ENCODE measurements around the gene M6PR. TPM values are rescaled to one million over a fixed set of nuclear protein-coding genes. Genes with fewer than 3 reads are reported as not detected.

Gene M6PR
- total and polyA plus RNA-seq, 4 experiments from 2014 or later: 226 to 502 (median 305) TPM

DNA sequence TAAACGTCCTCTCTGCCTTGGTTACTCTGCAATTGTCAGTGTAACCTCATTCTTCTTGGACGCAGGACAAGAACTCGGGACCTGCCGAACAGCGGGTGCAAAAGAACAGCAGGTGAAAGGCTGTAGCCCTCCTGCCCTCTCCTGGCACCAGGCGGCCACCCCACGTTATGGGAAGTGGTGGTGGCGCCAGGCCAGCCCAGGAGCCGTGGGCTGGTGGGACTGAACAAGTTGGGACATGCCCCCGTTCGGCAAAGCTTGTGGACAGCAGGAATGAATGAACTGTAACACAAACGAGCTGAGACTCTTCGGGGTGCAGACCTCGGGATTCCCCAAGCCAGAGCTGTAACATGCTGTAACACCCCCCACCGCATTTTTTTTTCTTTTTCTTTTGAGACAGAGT, 6.6 kb upstream of the M6PR start:
- Histone ChIP-seq H3K27ac (ENCODE audit: low read depth, low read length) (no peak overlapping the region), H3K4me3 (ENCODE audit: low read length in 2 of 2) (peak overlapping the region in 1 of 2 donors; percentile 14), H3K36me3 (ENCODE audit: insufficient read depth, low read length) (no peaks in the 10 kb centered on the region), H3K4me1 (ENCODE audit: insufficient read depth, low read length) (peaks cover 99% of the 10 kb centered on the region), H3K27me3 (ENCODE audit: insufficient read depth, low read length) (no peaks in the 10 kb centered on the region), H3K9me3 (ENCODE audit: control insufficient read depth in 1 of 2, low read length in 2 of 2) (no peaks in the 10 kb centered on the region)
- DNase-seq: no peak
- peaks cover 59 to 94% (median 81%) of the 10 kb centered on the region in 4 donors for H3K4me1 Mint-ChIP-seq
- POLR2A ChIA-PET (ENCODE audit: partially characterized antibody): interaction anchor here (3.4 to 10.1 kb wide), 2 partner anchors 36 to 74 kb away, joined by 20 to 492 read pairs; no protein-coding TSS in a partner anchor
- CTCF ChIA-PET (ENCODE audit: partially characterized antibody): interaction anchor here (1.4 to 13.9 kb wide), 2 partner anchors 73 to 93 kb away, joined by 4 to 561 read pairs; no protein-coding TSS in a partner anchor
- intact Hi-C loops (cut with micrococcal nuclease): no loop called here
- H3K36me3 Mint-ChIP-seq: peaks cover 7 to 12% of the 10 kb centered on the region in 2 donors
- H3K4me3 Mint-ChIP-seq: peak overlapping the region in 4 of 8 donors; percentile 10 to 64 (median 37)
- H3K27me3 Mint-ChIP-seq: no peaks in the 10 kb centered on the region
- H3K27ac Mint-ChIP-seq: peak overlapping the region; percentile 73 to 97 (median 82)
- H3K9me3 Mint-ChIP-seq: peaks cover 0 to 6% (median under 1%) of the 10 kb centered on the region in 8 donors

DNA sequence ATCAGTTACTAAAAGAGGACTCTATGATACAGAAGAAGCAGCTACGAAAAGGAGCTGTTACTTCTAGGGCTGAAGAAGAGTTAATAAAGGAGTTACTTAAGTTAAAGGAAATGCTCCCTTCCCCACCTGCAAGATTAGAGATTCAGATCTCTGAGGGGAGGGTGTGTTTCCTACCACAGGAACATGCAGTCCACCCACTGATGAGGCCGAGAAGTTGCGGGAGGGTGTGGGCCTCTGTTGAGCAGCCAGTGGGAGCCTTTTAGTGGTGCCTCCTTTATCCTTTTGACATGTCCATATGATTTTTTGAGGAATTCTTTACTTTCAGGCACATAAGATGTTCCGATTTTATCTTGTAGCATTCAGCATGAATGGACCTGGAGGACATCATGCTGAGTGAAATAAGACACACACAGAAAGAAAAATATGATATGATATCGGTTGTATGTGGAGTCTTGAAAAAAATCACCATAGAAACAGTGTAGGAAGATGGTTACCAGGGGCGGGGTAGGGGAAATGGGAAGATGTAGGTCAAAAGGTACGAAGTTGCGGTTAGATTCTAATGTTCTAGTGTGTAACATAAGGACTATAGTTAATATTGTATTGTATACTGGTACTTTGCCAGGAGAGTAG, 4.4 kb upstream of the M6PR start:
- H3K27me3 Mint-ChIP-seq: no peaks in the 10 kb centered on the region
- H3K36me3 ChIP-seq (ENCODE audit: insufficient read depth, low read length): no peaks in the 10 kb centered on the region
- H3K4me3 ChIP-seq (ENCODE audit: low read length in 2 of 2): peak overlapping the region; percentile 1 to 34
- peaks cover 6 to 21% of the 10 kb centered on the region in 2 donors for H3K36me3 Mint-ChIP-seq
- peaks cover 46 to 90% (median 64%) of the 10 kb centered on the region in 4 donors for H3K4me1 Mint-ChIP-seq
- no peaks in the 10 kb centered on the region for H3K27me3 ChIP-seq (ENCODE audit: insufficient read depth, low read length)
- H3K27ac ChIP-seq (ENCODE audit: low read depth, low read length): peak overlapping the region; percentile 96
- POLR2A ChIA-PET (ENCODE audit: partially characterized antibody): interaction anchor here (0.6 to 10.1 kb wide), 16 partner anchors 9 to 307 kb away, joined by 3 to 492 read pairs (median 4); partner anchors contain the start of gene KLRG1
- CTCF ChIA-PET (ENCODE audit: partially characterized antibody): interaction anchor here (0.8 to 13.9 kb wide), 5 partner anchors 34 to 272 kb away, joined by 3 to 561 read pairs (median 6); no protein-coding TSS in a partner anchor
- peak overlapping the region; percentile 87 to 99 (median 95) for H3K27ac Mint-ChIP-seq
- H3K9me3 ChIP-seq (ENCODE audit: control insufficient read depth in 1 of 2, low read length in 2 of 2): no peaks in the 10 kb centered on the region
- intact Hi-C loops (cut with micrococcal nuclease): loop anchor here (1.0 to 5.0 kb wide), 2 partner anchors 35 to 272 kb away; partner anchors contain the start of gene KLRG1
- H3K9me3 Mint-ChIP-seq: peaks cover 0 to 6% (median under 1%) of the 10 kb centered on the region in 8 donors
- peak overlapping the region; percentile 77 to 97 (median 83) for H3K4me3 Mint-ChIP-seq
- H3K4me1 ChIP-seq (ENCODE audit: insufficient read depth, low read length): peaks cover 78% of the 10 kb centered on the region
- DNase-seq: peak; percentile 88 to 93 (median 90)

- intact Hi-C loops (cut with micrococcal nuclease): loop anchor here (1.0 to 5.0 kb wide), 4 partner anchors 37 to 307 kb away; partner anchors contain the start of gene KLRG1
- Mint-ChIP-seq H3K27ac (peak overlapping the region; percentile 87 to 99 (median 95)), H3K4me3 (peak overlapping the region; percentile 86 to 97 (median 96)), H3K36me3 (peaks cover 0 to 26% of the 10 kb centered on the region in 2 donors), H3K27me3 (no peaks in the 10 kb centered on the region), H3K9me3 (peaks cover 0 to 6% (median 0%) of the 10 kb centered on the region in 8 donors), H3K4me1 (peaks cover 42 to 90% (median 62%) of the 10 kb centered on the region in 4 donors)
- ChIA-PET POLR2A (ENCODE audit: partially characterized antibody) (interaction anchor here (0.9 to 10.1 kb wide), 17 partner anchors 10 to 265 kb away, joined by 3 to 492 read pairs (median 14); partner anchors contain the start of gene PHC1), CTCF (ENCODE audit: partially characterized antibody) (interaction anchor here (0.7 to 13.9 kb wide), 18 partner anchors 8 to 408 kb away, joined by 3 to 561 read pairs (median 12); partner anchors contain the start of genes KLRG1 and PHC1)
- H3K4me1 ChIP-seq (ENCODE audit: insufficient read depth, low read length): peaks cover 77% of the 10 kb centered on the region
- peak overlapping the region; percentile 96 for H3K27ac ChIP-seq (ENCODE audit: low read depth, low read length)
- no peaks in the 10 kb centered on the region for H3K9me3 ChIP-seq (ENCODE audit: control insufficient read depth in 1 of 2, low read length in 2 of 2)
- DNase-seq: peak; percentile 35 to 67 (median 40)
- H3K36me3 ChIP-seq (ENCODE audit: insufficient read depth, low read length): no peaks in the 10 kb centered on the region
- H3K27me3 ChIP-seq (ENCODE audit: insufficient read depth, low read length): no peaks in the 10 kb centered on the region
- peak overlapping the region in 1 of 2 donors; percentile 96 for H3K4me3 ChIP-seq (ENCODE audit: low read length in 2 of 2)
Measured at GRCh38 chr12:8951744-8952143, 2.3 kb upstream of the M6PR start.

GRCh38 chr12:8950702-8951478, 1.4 kb upstream of the M6PR start:
- peak in 4 of 5 donors; percentile 65 to 79 (median 69) for DNase-seq
- Mint-ChIP-seq H3K4me3 (peak overlapping the region; percentile 86 to 97 (median 96)), H3K9me3 (peaks cover 0 to 6% (median 0%) of the 10 kb centered on the region in 8 donors), H3K36me3 (peaks cover 0 to 33% of the 10 kb centered on the region in 2 donors), H3K27me3 (no peaks in the 10 kb centered on the region), H3K4me1 (peaks cover 47 to 93% (median 65%) of the 10 kb centered on the region in 4 donors), H3K27ac (peak overlapping the region; percentile 87 to 99 (median 95))
- ChIA-PET CTCF (ENCODE audit: partially characterized antibody) (interaction anchor here (0.6 to 13.9 kb wide), 25 partner anchors 9 to 407 kb away, joined by 3 to 561 read pairs (median 6); partner anchors contain the start of genes KLRG1 and PHC1), POLR2A (ENCODE audit: partially characterized antibody) (interaction anchor here (0.5 to 10.1 kb wide), 25 partner anchors 11 to 306 kb away, joined by 3 to 492 read pairs (median 13); partner anchors contain the start of genes PHC1 and RIMKLB)
- peak overlapping the region; percentile 96 to 99 for H3K4me3 ChIP-seq (ENCODE audit: low read length in 2 of 2)
- H3K27me3 ChIP-seq (ENCODE audit: insufficient read depth, low read length): no peaks in the 10 kb centered on the region
- no peaks in the 10 kb centered on the region for H3K9me3 ChIP-seq (ENCODE audit: control insufficient read depth in 1 of 2, low read length in 2 of 2)
- H3K4me1 ChIP-seq (ENCODE audit: insufficient read depth, low read length): peaks cover 77% of the 10 kb centered on the region
- peaks cover 2% of the 10 kb centered on the region for H3K36me3 ChIP-seq (ENCODE audit: insufficient read depth, low read length)
- H3K27ac ChIP-seq (ENCODE audit: low read depth, low read length): peak overlapping the region; percentile 96
- intact Hi-C loops (cut with micrococcal nuclease): loop anchor here (1.0 to 5.0 kb wide), 7 partner anchors 38 to 306 kb away; partner anchors contain the start of gene KLRG1

GRCh38 chr12:8950221-8950527, 729 bp upstream of the M6PR start:
- H3K9me3 ChIP-seq (ENCODE audit: control insufficient read depth in 1 of 2, low read length in 2 of 2): no peaks in the 10 kb centered on the region
- H3K4me3 ChIP-seq (ENCODE audit: low read length in 2 of 2): peak overlapping the region; percentile 96 to 99
- POLR2A ChIA-PET (ENCODE audit: partially characterized antibody): interaction anchor here (0.5 to 10.1 kb wide), 27 partner anchors 11 to 758 kb away, joined by 3 to 492 read pairs (median 11); partner anchors contain the start of genes PHC1 and RIMKLB
- CTCF ChIA-PET (ENCODE audit: partially characterized antibody): interaction anchor here (0.6 to 13.9 kb wide), 32 partner anchors 9 to 406 kb away, joined by 3 to 561 read pairs (median 5); partner anchors contain the start of genes KLRG1 and PHC1
- Mint-ChIP-seq H3K27ac (peak overlapping the region; percentile 87 to 99 (median 95)), H3K9me3 (peaks cover 0 to 6% (median 0%) of the 10 kb centered on the region in 8 donors), H3K27me3 (no peaks in the 10 kb centered on the region), H3K4me3 (peak overlapping the region; percentile 86 to 97 (median 96)), H3K4me1 (peaks cover 49 to 87% (median 64%) of the 10 kb centered on the region in 4 donors), H3K36me3 (peaks cover 2 to 40% of the 10 kb centered on the region in 2 donors)
- intact Hi-C loops (cut with micrococcal nuclease): loop anchor here (1.0 to 5.0 kb wide), 6 partner anchors 39 to 305 kb away; partner anchors contain the start of gene KLRG1
- peak overlapping the region; percentile 96 for H3K27ac ChIP-seq (ENCODE audit: low read depth, low read length)
- H3K4me1 ChIP-seq (ENCODE audit: insufficient read depth, low read length): peaks cover 70% of the 10 kb centered on the region
- no peaks in the 10 kb centered on the region for H3K27me3 ChIP-seq (ENCODE audit: insufficient read depth, low read length)
- peaks cover 7% of the 10 kb centered on the region for H3K36me3 ChIP-seq (ENCODE audit: insufficient read depth, low read length)
- DNase-seq: no peak

- H3K4me3 ChIP-seq (ENCODE audit: low read length in 2 of 2): peak overlapping the region; percentile 96 to 99
- peaks cover 19% of the 10 kb centered on the region for H3K36me3 ChIP-seq (ENCODE audit: insufficient read depth, low read length)
- intact Hi-C loops (cut with micrococcal nuclease): loop anchor here (1.0 to 2.0 kb wide), 2 partner anchors 35 to 252 kb away; partner anchors contain the start of genes PHC1 and RIMKLB
- H3K27me3 Mint-ChIP-seq: no peaks in the 10 kb centered on the region
- H3K4me1 ChIP-seq (ENCODE audit: insufficient read depth, low read length): peaks cover 58% of the 10 kb centered on the region
- ChIA-PET POLR2A (ENCODE audit: partially characterized antibody) (interaction anchor here (0.8 to 10.1 kb wide), 20 partner anchors 10 to 304 kb away, joined by 3 to 492 read pairs (median 14); partner anchors contain the start of genes PHC1 and RIMKLB), CTCF (ENCODE audit: partially characterized antibody) (interaction anchor here (0.8 to 13.9 kb wide), 14 partner anchors 10 to 404 kb away, joined by 3 to 561 read pairs (median 12); partner anchors contain the start of gene PHC1)
- no peaks in the 10 kb centered on the region for H3K27me3 ChIP-seq (ENCODE audit: insufficient read depth, low read length)
- H3K4me1 Mint-ChIP-seq: peaks cover 46 to 76% (median 58%) of the 10 kb centered on the region in 4 donors
- H3K9me3 Mint-ChIP-seq: peaks cover 0 to 6% (median 0%) of the 10 kb centered on the region in 8 donors
- no peaks in the 10 kb centered on the region for H3K9me3 ChIP-seq (ENCODE audit: control insufficient read depth in 1 of 2, low read length in 2 of 2)
- no peak for DNase-seq
- peak overlapping the region; percentile 86 to 97 (median 96) for H3K4me3 Mint-ChIP-seq
- H3K27ac ChIP-seq (ENCODE audit: low read depth, low read length): peak overlapping the region; percentile 96
- peaks cover 5 to 52% of the 10 kb centered on the region in 2 donors for H3K36me3 Mint-ChIP-seq
- H3K27ac Mint-ChIP-seq: peak overlapping the region; percentile 87 to 99 (median 95)
Measured at GRCh38 chr12:8948701-8949341, 624 bp downstream of the M6PR start.

All from CD4-positive, alpha-beta memory T cell (primary cell).